ENCODE results near the gene NFATC2. TPM values are rescaled to one million over a fixed set of nuclear protein-coding genes. Genes with fewer than 3 reads are reported as not detected.
"Not testable (repeated sequence)": the region's sequence is repeated elsewhere in the genome, so short reads cannot be mapped to it uniquely, and the experiment has no call there.

NFATC2 gene
- total RNA-seq, 2 experiments from 2014 or later: 15.7 to 17.4 TPM

DNA sequence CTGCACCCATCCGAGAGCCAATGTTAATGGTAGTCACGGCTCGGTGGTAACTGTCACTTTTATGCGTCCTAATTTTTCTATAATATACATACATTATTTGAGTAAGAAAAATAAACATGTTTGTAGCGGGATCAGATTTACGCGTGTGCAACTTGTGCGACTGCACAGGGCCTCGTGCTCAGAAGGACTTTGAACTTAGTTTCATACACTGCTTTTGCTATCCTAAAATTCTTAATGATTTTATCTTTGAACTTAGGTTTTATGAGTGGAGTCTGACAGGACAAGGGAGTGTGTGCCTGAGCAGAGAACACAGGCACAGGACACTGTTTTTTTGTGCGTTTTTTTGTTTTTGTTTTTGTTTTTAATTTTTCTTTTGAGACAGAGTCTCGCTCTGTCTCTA, 189.7 kb downstream of the NFATC2 start:
- CTCF ChIA-PET: no interaction called here
- Mint-ChIP-seq H3K4me3 (no peak overlapping the region), H3K9me3 (no peaks in the 10 kb centered on the region), H3K27me3 (ENCODE audit: low read depth) (no peaks in the 10 kb centered on the region), H3K4me1 (ENCODE audit: low read depth) (no peaks in the 10 kb centered on the region), H3K27ac (no peak overlapping the region), H3K36me3 (ENCODE audit: low read depth) (no peaks in the 10 kb centered on the region)
- no peak for DNase-seq
- intact Hi-C loops (cut with micrococcal nuclease): no loop called here

DNA sequence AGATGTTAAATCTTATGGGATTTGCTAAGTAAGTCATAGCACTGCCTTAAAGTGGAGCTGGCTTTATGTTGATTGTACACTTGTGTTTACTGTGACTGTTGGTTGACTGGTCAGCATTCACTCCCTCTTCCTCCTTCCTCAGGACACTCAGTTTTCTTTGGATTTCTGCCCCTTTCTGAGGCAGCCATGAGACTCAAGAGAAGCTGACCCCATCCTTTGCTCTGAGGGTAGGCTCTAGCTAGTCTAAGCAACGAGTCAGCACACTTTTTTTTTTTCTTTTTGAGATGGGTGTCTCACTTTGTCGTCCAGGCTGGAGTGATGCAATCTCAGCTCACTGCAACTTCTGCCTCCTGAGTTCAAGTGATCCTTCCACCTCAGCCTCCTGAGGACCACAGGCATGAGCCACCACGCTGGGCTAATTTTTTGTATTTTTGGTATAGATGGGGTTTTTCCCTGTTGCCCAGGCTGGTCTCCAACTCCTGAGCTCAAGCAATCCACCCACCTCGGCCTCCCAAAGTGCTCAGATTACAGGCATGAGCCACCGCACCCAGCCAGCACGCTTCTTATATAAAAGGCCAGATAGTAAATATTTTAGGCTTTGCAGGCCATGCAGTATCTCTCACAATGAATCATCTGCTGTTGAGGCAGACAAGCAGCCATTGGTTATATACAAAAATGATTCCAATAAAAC, 191.4 kb downstream of the NFATC2 start:
- CTCF ChIA-PET: interaction anchor here (0.6 to 1.6 kb wide), 3 partner anchors 26 to 273 kb away, joined by 3 to 8 read pairs (median 5); no protein-coding TSS in a partner anchor
- DNase-seq: no peak
- intact Hi-C loops (cut with micrococcal nuclease): no loop called here
- Mint-ChIP-seq H3K4me1 (ENCODE audit: low read depth) (no peaks in the 10 kb centered on the region), H3K4me3 (no peak overlapping the region), H3K27me3 (ENCODE audit: low read depth) (no peaks in the 10 kb centered on the region), H3K9me3 (no peaks in the 10 kb centered on the region), H3K36me3 (ENCODE audit: low read depth) (no peaks in the 10 kb centered on the region), H3K27ac (no peak overlapping the region)

DNA sequence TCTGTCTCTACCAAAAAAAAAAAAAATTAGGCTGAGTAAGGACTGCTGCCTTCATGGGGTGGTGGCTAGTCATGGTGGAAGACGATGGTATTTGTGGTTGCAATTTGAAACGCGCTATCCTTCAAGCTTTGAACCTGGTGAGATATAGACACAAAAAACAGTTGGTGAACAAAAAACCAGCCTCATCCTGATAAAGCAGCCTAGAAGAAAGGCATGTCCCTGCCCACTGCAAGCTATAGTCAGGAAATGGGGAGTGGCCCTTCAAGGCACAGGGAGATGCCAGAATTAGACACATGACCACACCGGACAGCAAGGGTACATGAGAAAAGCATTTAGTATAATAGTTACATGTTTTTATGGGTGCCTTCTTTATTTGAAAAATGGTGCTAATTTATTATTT, 193.6 kb downstream of the NFATC2 start:
- CTCF ChIA-PET: no interaction called here
- H3K4me3 Mint-ChIP-seq: no peak overlapping the region
- no peak for DNase-seq
- H3K4me1 Mint-ChIP-seq (ENCODE audit: low read depth): no peaks in the 10 kb centered on the region
- H3K27me3 Mint-ChIP-seq (ENCODE audit: low read depth): no peaks in the 10 kb centered on the region
- H3K36me3 Mint-ChIP-seq (ENCODE audit: low read depth): no peaks in the 10 kb centered on the region
- no peak overlapping the region for H3K27ac Mint-ChIP-seq
- H3K9me3 Mint-ChIP-seq: peaks cover 1% of the 10 kb centered on the region
- intact Hi-C loops (cut with micrococcal nuclease): no loop called here

DNA sequence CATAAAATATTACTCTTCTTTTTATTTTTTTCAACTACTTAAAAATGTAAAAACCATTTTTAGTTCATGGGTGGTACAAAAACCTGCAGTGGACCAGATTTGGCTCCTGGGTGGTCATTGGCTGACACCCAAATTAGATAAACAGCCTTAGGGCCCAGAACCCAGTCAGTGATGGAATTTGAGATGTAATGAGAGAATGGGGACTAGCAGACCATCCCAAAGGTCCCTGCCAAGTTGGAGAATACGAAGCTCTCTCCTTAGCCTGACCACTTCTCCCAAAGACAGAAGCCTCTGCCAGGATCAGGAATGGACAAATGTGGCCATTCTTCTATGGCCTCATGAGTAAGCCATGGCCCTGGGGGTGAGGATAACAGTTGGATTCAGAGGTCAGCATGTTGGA, 194.7 kb downstream of the NFATC2 start:
- H3K27ac Mint-ChIP-seq: no peak overlapping the region
- no peaks in the 10 kb centered on the region for H3K4me1 Mint-ChIP-seq (ENCODE audit: low read depth)
- H3K9me3 Mint-ChIP-seq: peaks cover 4% of the 10 kb centered on the region
- intact Hi-C loops (cut with micrococcal nuclease): no loop called here
- DNase-seq: no peak
- CTCF ChIA-PET: interaction anchor here (0.7 kb wide), 1 partner anchor 86 kb away, joined by 3 read pairs; no protein-coding TSS in a partner anchor
- peaks cover 3% of the 10 kb centered on the region for H3K27me3 Mint-ChIP-seq (ENCODE audit: low read depth)
- no peak overlapping the region for H3K4me3 Mint-ChIP-seq
- H3K36me3 Mint-ChIP-seq (ENCODE audit: low read depth): no peaks in the 10 kb centered on the region

DNA sequence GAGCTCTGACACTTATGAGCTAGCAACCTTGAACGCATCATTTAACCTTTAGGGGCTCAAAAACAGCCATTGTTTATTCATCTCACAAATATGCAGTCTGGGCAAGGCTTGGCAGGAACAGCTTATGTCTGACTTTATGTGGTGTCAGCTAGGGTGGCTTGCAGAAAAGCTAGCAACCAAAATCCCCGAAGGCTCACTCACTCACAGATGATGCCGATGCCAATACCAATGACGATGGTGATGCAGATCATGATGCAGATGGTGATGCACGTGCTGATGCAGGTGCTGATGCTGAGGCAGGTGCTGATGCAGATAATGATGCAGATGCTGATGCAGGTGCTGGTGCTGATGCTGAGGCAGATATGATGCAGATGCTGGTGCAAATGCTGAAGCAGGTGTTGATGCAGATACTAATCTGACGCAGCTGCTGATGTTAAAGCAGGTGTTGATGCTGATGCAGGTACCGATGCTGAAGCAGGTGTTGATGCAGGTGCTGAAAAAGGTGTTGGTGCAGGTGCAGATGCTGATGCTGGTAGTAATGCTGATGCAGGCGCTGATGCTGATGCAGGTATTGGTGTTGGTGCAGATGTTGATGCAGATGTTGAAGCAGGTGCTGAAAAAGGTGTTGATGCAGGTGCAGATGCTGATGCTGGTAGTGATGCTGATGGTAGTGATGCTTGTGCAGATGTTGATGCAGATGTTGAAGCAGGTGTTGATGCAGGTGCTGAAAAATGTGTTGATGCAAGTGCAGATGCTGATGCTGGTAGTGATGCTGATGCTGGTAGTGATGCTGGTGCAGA, 195.6 kb downstream of the NFATC2 start:
- H3K27me3 Mint-ChIP-seq (ENCODE audit: low read depth): peaks cover 3% of the 10 kb centered on the region
- H3K4me1 Mint-ChIP-seq (ENCODE audit: low read depth): no peaks in the 10 kb centered on the region
- H3K9me3 Mint-ChIP-seq: peaks cover 4% of the 10 kb centered on the region
- H3K27ac Mint-ChIP-seq: no peak overlapping the region
- H3K4me3 Mint-ChIP-seq: no peak overlapping the region
- H3K36me3 Mint-ChIP-seq (ENCODE audit: low read depth): no peaks in the 10 kb centered on the region
- no peak for DNase-seq
- intact Hi-C loops (cut with micrococcal nuclease): no loop called here
- CTCF ChIA-PET: interaction anchor here (0.6 to 1.1 kb wide), 3 partner anchors 14 to 360 kb away, joined by 3 to 6 read pairs (median 4); no protein-coding TSS in a partner anchor

- Mint-ChIP-seq H3K36me3 (ENCODE audit: low read depth) (no peaks in the 10 kb centered on the region), H3K4me1 (ENCODE audit: low read depth) (no peaks in the 10 kb centered on the region), H3K9me3 (peaks cover 4% of the 10 kb centered on the region), H3K27ac (no peak overlapping the region), H3K4me3 (no peak overlapping the region), H3K27me3 (ENCODE audit: low read depth) (peaks cover 7% of the 10 kb centered on the region)
- CTCF ChIA-PET: interaction anchor here (1.1 kb wide), 1 partner anchor 13 kb away, joined by 4 read pairs; no protein-coding TSS in a partner anchor
- DNase-seq: no peak
- intact Hi-C loops (cut with micrococcal nuclease): no loop called here
Measured at GRCh38 chr20:51345601-51346101, 196.9 kb downstream of the NFATC2 start.

GRCh38 chr20:51343802-51344201, 198.7 kb downstream of the NFATC2 start:
- H3K36me3 Mint-ChIP-seq (ENCODE audit: low read depth); H3K27me3 Mint-ChIP-seq (ENCODE audit: low read depth); H3K4me1 Mint-ChIP-seq (ENCODE audit: low read depth); H3K27ac Mint-ChIP-seq; intact Hi-C loops (cut with micrococcal nuclease); H3K4me3 Mint-ChIP-seq; H3K9me3 Mint-ChIP-seq; CTCF ChIA-PET; DNase-seq: not testable (repeated sequence)

DNA sequence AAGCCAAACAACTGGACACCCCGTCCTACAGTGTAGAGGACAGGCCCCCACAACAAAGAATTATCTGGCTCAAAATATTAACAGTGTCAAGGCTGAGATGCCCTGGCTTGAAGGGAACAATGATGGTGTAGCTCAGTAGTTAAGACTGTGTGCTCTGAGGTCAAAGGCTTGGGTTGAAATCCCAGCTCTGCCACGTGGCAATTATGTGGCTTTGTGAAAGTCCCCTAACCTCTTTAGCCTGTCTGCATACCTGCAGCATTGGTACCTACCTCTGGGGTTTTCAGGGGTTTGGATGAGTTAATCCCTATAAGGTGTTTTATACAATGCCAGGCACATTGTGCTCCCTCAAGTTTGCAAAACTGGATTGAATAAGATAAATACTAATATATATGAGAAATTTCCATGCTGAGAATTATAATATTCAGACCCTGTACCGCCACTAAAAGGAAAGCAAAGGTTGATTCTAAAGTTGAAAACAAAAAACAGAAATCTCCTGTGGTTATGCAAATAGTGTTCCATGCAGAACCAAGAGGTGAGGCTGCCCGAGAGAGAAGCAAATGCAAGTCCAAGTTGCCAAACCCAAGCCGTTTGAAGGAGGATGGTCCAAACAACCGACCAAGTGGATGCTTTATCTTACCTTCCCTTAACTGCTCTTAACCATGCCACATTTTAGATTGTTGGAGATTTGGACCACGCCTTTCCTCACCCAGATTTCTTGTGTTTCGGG, 199.8 kb downstream of the NFATC2 start:
- Mint-ChIP-seq H3K4me3 (no peak overlapping the region), H3K4me1 (ENCODE audit: low read depth) (no peaks in the 10 kb centered on the region), H3K36me3 (ENCODE audit: low read depth) (no peaks in the 10 kb centered on the region), H3K27me3 (ENCODE audit: low read depth) (peaks cover 7% of the 10 kb centered on the region), H3K9me3 (peaks cover 4% of the 10 kb centered on the region), H3K27ac (no peak overlapping the region)
- intact Hi-C loops (cut with micrococcal nuclease): no loop called here
- no peak for DNase-seq
- CTCF ChIA-PET: interaction anchor here (0.6 to 0.8 kb wide), 2 partner anchors 231 to 252 kb away, joined by 5 to 6 read pairs; no protein-coding TSS in a partner anchor

- Mint-ChIP-seq H3K4me3 (no peak overlapping the region), H3K27me3 (ENCODE audit: low read depth) (peaks cover 7% of the 10 kb centered on the region), H3K9me3 (peaks cover 4% of the 10 kb centered on the region), H3K4me1 (ENCODE audit: low read depth) (no peaks in the 10 kb centered on the region), H3K27ac (no peak overlapping the region), H3K36me3 (ENCODE audit: low read depth) (no peaks in the 10 kb centered on the region)
- intact Hi-C loops (cut with micrococcal nuclease): no loop called here
- no peak for DNase-seq
- CTCF ChIA-PET: interaction anchor here (1.4 kb wide), 1 partner anchor 33 kb away, joined by 3 read pairs; no protein-coding TSS in a partner anchor
Measured at GRCh38 chr20:51341581-51341980, 200.9 kb downstream of the NFATC2 start.

GRCh38 chr20:51340451-51340840, 202.1 kb downstream of the NFATC2 start:
- H3K9me3 Mint-ChIP-seq: peaks cover 4% of the 10 kb centered on the region
- H3K4me1 Mint-ChIP-seq (ENCODE audit: low read depth): no peaks in the 10 kb centered on the region
- peaks cover 7% of the 10 kb centered on the region for H3K27me3 Mint-ChIP-seq (ENCODE audit: low read depth)
- H3K27ac Mint-ChIP-seq: no peak overlapping the region
- no peak for DNase-seq
- CTCF ChIA-PET: no interaction called here
- H3K36me3 Mint-ChIP-seq (ENCODE audit: low read depth): no peaks in the 10 kb centered on the region
- intact Hi-C loops (cut with micrococcal nuclease): no loop called here
- no peak overlapping the region for H3K4me3 Mint-ChIP-seq

DNA sequence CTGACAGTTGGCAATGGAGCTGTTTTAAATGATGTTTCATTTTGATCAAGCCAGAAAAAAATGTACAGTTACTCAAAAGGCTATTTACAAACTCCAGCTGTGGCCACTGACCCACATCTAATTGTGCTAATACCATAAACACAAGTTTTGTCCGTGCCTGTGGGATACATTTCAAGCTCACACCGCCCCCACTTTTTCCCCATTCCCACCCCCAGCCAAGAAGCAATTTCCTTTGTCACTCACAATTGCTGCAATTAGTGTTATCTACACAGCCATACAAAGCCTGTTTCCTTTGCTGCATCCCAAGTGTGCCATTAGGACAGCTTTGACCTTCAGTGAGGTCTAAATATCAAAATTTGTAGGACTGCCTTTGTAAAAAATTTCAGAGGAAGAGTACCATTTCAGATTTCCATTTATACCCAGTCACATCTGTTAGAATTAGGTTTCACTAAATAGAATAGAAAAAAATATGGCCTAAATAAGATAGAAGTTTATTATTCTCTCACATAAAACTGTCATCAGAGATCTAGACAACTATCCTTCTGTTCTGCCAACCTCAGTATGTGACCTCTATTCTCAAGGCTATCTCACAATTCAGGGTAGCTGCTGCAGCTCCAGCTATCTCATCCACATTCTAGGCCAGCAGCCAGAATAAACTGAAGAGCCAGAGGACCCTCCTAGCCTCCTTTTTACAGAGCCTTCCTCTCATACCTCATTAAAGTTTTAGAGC, 202.6 kb downstream of the NFATC2 start:
- no peak overlapping the region for H3K27ac Mint-ChIP-seq
- peaks cover 7% of the 10 kb centered on the region for H3K27me3 Mint-ChIP-seq (ENCODE audit: low read depth)
- DNase-seq: no peak
- intact Hi-C loops (cut with micrococcal nuclease): no loop called here
- peaks cover 4% of the 10 kb centered on the region for H3K9me3 Mint-ChIP-seq
- no peaks in the 10 kb centered on the region for H3K4me1 Mint-ChIP-seq (ENCODE audit: low read depth)
- H3K4me3 Mint-ChIP-seq: no peak overlapping the region
- CTCF ChIA-PET: interaction anchor here (0.6 to 1.1 kb wide), 3 partner anchors 12 to 410 kb away, joined by 3 read pairs; no protein-coding TSS in a partner anchor
- H3K36me3 Mint-ChIP-seq (ENCODE audit: low read depth): no peaks in the 10 kb centered on the region
